ENCODE measurements around the gene IFIH1. TPM values are rescaled to one million over a fixed set of nuclear protein-coding genes. Genes with fewer than 3 reads are reported as not detected.

The IFIH1 gene
- total RNA-seq = 6.0 TPM
- long read RNA-seq, transcript IFIH1-207 (16 exons, 3,544 nt) = major isoform, 5 of 7 reads
- long read RNA-seq, partial matches to known transcripts = 1 of 7 reads
- long read RNA-seq, other reads (novel, unspliced or antisense) = 0 of 7 reads

- Histone ChIP-seq H3K27ac (replicated peaks) (peak within 1 kb of the TSS; percentile 91), H3K27me3 (ENCODE audit: low read depth) (no peaks in the 10 kb centered on the region), H3K4me1 (peaks cover 44% of the 10 kb centered on the region), H3K36me3 (no peaks in the 10 kb centered on the region), H3K9me3 (replicated peaks) (no peaks in the 10 kb centered on the region), H3K4me3 (peak within 1 kb of the TSS; percentile 78)
- DNase-seq = peak; percentile 78
- TF ChIP-seq CTCF (IDR thresholded peaks at IDR 0.05; ENCODE audit: borderline replicate concordance) = peak; percentile 43
- intact Hi-C loops (cut with micrococcal nuclease) = no loop called here
Measured at GRCh38 chr2:162318328-162319180, at the start of gene IFIH1. TSS of gene IFIH1 (minus strand) at chr2:162318684. CDS start at chr2:162318307, 377 bp downstream.

DNA sequence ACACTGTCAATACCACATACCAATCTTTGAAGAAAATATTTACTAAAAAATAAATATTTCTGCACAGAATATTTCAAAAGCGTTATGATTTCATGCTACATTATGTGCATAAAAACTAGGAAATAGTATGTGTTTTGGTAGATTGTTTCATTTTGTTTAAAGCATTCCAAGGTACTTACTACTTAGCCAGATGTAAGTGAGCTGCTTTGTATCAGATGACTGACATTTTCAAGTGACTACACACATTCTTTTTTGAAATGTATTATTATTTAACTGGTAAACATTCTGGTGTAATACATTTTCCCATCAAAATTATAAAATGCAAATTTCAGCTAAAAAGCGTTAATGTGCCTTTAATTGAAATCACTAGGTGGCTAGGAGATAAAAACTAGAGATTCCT lies 46.9 kb upstream of the IFIH1 start:
- Histone ChIP-seq H3K36me3 (no peaks in the 10 kb centered on the region), H3K27me3 (ENCODE audit: low read depth) (no peaks in the 10 kb centered on the region), H3K4me1 (peaks cover 8% of the 10 kb centered on the region), H3K4me3 (no peak overlapping the region), H3K27ac (replicated peaks) (no peak overlapping the region), H3K9me3 (replicated peaks) (no peaks in the 10 kb centered on the region)
- no peak for DNase-seq
- intact Hi-C loops (cut with micrococcal nuclease) = no loop called here
- no peak for TF ChIP-seq CTCF (IDR thresholded peaks at IDR 0.05; ENCODE audit: borderline replicate concordance)

DNA sequence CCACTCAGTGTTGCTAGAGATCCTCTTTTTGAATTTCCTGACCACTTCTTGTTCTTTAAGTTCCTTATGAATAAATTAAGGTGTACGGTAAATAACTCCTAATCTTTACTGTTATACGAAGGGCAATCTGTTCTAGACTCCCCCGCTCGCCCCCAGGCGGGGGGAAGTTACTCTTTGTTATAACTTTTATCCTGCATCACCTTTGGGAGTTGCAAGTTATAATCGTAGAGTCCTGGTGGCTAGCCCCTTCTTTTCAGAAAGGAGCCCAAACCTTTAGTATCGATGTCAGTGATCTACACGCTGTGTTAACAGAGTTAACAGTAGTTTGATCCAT lies 26.1 kb upstream of the IFIH1 start:
- no peaks in the 10 kb centered on the region for H3K36me3 ChIP-seq

GRCh38 chr2:162343824-162344616 lies 25.5 kb upstream of the IFIH1 start, which contains the start of gene GCA:
TSS of gene GCA (plus strand) at chr2:162344132. CDS start at chr2:162344249, 117 bp downstream.
- Histone ChIP-seq H3K4me3 (peak within 1 kb of the TSS; percentile 89), H3K36me3 (no peaks in the 10 kb centered on the region), H3K9me3 (replicated peaks) (no peaks in the 10 kb centered on the region), H3K4me1 (peaks cover 18% of the 10 kb centered on the region), H3K27ac (replicated peaks) (peak within 1 kb of the TSS; percentile 79), H3K27me3 (ENCODE audit: low read depth) (no peaks in the 10 kb centered on the region)
- peak; percentile 97 for DNase-seq
- peak; percentile 38 for TF ChIP-seq CTCF (IDR thresholded peaks at IDR 0.05; ENCODE audit: borderline replicate concordance)
- intact Hi-C loops (cut with micrococcal nuclease) = no loop called here

More for the DNA sequence above, 26.1 kb upstream of the IFIH1 start:
- TF ChIP-seq CTCF (IDR thresholded peaks at IDR 0.05; ENCODE audit: borderline replicate concordance) = no peak
- Histone ChIP-seq H3K9me3 (replicated peaks) (no peaks in the 10 kb centered on the region), H3K27ac (replicated peaks) (peak overlapping the region; percentile 79), H3K4me1 (peaks cover 18% of the 10 kb centered on the region), H3K27me3 (ENCODE audit: low read depth) (no peaks in the 10 kb centered on the region), H3K4me3 (peak overlapping the region; percentile 89)
- intact Hi-C loops (cut with micrococcal nuclease) = no loop called here
- DNase-seq = no peak

DNA sequence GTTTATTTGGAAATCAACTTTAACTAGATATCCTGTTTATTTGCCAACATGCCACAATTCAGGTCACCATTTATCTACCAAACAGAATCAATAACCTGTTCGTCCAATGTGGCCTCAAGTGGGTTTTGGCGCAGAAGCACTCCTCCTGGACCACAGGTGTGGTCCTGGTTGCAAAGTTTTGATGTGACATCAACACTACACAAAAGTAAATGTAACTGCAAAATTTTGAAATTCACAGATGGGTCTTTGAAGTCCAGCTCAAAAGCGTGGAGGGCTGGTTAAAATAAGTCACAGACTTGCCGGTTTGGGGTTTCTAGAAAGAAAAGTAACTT lies 25.0 kb upstream of the IFIH1 start:
- Histone ChIP-seq H3K4me3 (peak overlapping the region; percentile 89), H3K27ac (replicated peaks) (no peak overlapping the region), H3K4me1 (peaks cover 18% of the 10 kb centered on the region), H3K27me3 (ENCODE audit: low read depth) (no peaks in the 10 kb centered on the region), H3K9me3 (replicated peaks) (no peaks in the 10 kb centered on the region), H3K36me3 (no peaks in the 10 kb centered on the region)
- DNase-seq = no peak
- intact Hi-C loops (cut with micrococcal nuclease) = no loop called here
- no peak for TF ChIP-seq CTCF (IDR thresholded peaks at IDR 0.05; ENCODE audit: borderline replicate concordance)
